T-helper 1 cell treated with Interleukin-12 subunit alpha and Interleukin-12 subunit beta and Interleukin-4 antibody, amounts not matched to agents 30 ng/mL and 1 ng/mL, for 36 hours (primary cell): ENCODE measurements around the gene TRABD2B. TPM values are rescaled to one million over a fixed set of nuclear protein-coding genes. Genes with fewer than 3 reads are reported as not detected.

ENCODE experiments used
- intact Hi-C: fragments of 100-400 bp; cut with micrococcal nuclease; formaldehyde crosslinking; loops from one replicate; pipeline ENCODE4 v1.15.1; 2024
- total RNA-seq: library from RNA; stranded (reverse); gene quantifications from 2 replicates; pipeline ENCODE4 v1.2.3, GENCODE V29; 2022

Gene TRABD2B
- total RNA-seq, 1 donor from 2014 or later, result not detected

DNA sequence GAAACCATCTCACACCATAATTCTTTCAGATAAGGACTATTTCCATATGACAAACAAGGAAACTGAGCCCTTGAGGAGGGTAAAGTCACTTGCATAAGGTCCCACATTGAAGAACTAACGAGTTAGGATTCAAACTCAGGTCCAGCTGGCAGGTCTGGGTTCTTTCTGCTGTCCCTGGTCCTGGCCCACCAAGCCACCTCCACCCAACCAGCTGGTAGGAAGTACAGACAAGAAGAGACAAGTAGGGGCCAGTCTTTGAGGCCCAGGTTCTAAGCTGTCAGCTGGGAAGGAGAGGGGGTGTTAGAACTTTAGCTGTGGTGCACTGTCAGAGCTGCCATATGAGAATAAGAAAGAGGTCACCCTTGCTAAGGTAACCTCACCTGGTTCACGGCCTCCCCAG is 188.6 kb downstream of the TRABD2B start:
- intact Hi-C loops, result no loop called here

DNA sequence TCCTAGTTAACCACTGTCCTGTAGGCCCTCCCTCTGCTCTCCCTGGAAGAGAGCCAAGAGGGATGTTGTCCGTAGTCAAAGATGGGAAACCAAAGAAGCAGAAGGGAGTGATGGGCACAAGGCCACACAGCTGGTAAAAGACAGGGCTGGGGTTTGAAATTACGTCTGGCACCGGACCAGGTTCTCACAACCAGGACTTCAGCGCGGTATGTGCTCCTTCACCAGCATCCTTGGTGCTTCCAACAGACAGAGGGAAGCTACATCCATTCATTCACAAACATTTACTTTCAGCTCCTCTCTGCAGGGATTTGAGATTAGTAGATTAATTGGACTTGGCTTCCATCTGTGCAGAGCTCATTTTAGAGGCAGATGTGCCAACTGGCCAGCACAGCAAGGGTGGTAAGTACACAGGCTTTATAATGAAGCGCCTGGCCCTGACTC is 191.2 kb downstream of the TRABD2B start:
- intact Hi-C loops, result no loop called here

DNA sequence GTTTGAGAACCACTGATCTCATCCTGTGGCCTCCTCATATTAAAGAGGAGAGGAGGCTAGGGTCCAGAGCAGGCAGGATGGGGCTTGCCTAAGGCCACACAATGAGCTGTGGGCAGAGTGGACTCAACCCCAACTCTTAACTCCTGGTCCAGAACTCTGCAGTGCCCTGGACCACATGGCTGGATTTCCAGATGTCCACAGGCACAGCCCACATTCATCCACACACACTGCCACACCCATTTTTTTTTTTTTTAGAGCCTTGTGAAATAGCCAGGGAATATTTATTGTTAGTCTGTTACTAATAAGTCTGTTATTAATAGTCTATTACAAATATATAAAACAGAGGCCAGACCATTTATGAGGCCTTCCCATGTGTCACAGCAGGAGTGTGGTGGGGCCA is 192.2 kb downstream of the TRABD2B start:
- intact Hi-C loops, result no loop called here

- intact Hi-C loops, result no loop called here
Observed at GRCh38 chr1:47803815-47804501, 193.2 kb downstream of the TRABD2B start.

DNA sequence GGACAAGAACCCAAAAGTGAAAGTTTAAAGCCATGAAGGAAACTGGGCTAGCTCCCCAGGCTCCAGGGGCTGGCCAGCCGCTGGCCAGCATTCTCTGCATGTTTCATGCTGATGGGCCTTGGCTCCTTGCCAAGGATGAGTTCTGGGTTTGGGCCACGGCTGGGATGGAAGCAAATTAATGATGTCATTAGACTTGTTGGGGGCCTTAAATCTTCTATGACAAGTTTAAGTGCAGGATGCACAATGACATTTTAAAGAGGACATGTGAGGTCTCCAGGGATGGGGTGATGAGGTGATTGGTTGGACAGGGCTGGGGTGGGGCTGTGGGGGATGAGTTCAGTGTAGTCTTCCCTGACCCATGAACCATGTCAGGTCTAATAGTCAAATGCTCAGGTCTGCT is 199.6 kb downstream of the TRABD2B start:
- intact Hi-C loops, result no loop called here

DNA sequence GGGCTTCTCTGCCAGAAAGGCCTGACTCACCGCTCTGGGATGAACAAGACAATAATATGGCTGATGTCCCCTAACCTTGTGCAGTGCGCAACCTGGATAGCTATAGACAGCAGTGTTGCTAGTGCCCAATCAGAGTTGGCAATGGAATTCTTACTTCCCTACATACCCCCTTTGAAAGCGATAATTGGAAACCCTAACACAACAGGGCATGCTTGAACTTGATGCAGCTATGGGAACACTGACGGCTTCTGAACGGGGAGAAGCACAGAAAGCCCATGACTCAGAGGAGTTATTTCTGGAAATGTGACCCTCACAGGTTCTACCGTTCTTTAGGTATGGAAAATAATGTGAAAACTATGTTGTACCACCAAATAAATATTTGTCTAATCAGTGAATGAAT is 200.6 kb downstream of the TRABD2B start:
- intact Hi-C loops, result no loop called here

GRCh38 chr1:47795102-47795501 is 202.1 kb downstream of the TRABD2B start:
- intact Hi-C loops, result no loop called here

- intact Hi-C loops, result no loop called here
Observed at GRCh38 chr1:47794530-47794929, 202.7 kb downstream of the TRABD2B start.

DNA sequence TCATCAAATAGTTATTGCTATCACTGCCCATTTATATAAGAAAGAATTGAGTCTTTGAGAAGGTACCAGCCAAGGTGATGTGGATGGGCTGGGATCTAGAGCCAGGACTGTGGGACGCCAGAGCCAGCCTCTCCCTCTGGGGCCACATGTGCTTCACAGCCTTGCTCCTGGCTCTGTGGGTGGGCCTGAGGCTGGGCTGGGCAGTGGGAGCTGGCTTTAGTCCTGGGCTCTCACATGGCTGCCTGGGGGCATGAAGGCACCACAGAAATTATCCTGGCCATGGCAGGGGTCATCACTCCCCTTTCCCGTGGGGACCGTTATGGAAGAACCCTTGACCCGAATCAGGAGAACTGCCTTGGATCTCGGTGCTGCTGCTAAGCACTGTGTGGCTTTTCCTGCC is 203.1 kb downstream of the TRABD2B start:
- intact Hi-C loops, result no loop called here

- intact Hi-C loops, result no loop called here
Observed at GRCh38 chr1:47793563-47793962, 203.6 kb downstream of the TRABD2B start.

- intact Hi-C loops, result no loop called here
Observed at GRCh38 chr1:47792779-47793178, 204.4 kb downstream of the TRABD2B start.

DNA sequence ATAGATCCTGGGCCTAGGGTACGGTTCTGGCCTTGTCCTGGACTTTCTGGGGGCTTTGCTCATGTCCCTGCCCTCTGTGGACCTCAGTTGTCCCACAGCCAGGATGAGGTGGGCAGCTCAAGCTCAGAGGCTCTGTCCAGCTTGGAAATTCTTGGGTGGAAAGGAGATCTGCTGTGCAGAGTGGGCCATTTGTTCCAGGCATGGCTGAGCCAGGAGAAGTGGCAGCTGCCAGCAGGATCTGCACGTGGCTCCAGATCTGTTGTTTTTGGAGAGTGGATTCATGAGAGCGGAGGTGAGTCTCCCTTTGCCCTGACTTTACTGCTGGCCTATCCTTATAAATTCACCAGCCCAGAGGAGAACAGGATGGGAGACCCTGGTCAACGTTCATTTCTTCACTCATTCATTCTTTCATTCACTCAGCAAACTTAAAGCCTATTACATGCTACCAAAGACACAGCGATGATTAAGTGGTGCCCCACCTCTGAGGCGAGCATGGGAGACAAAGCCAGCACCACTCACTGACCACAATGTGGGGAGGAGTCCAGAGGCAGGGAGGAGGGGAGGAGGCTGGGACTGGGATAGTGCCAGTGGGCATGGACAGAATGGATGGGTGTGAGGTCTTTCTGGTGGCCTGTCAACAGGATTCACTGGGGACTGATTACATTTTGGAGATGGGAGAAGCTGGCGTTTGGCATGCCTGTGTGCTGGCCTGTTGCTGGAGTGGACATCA is 205.1 kb downstream of the TRABD2B start:
- intact Hi-C loops, result no loop called here

DNA sequence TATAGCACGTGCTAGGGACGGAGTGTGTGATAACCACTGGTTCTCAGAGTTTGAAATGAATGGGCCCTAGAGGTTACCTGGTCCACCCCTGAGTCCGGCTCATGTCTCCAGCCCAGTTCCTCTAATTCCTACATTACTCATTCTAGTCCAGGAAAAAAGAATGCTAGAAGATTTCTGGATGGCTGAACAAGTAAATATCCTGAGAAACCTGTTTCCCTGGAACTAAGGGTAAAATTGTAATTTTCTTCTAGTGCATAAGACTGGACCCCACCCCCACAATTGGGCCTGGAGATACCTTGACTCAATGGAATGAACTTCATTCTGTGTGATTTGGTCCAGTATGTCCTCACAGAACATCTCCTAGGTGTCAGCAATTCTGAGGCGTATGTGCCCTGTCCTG is 208.4 kb downstream of the TRABD2B start:
- intact Hi-C loops, result no loop called here

GRCh38 chr1:47787560-47787959 is 209.6 kb downstream of the TRABD2B start:
- intact Hi-C loops, result no loop called here

DNA sequence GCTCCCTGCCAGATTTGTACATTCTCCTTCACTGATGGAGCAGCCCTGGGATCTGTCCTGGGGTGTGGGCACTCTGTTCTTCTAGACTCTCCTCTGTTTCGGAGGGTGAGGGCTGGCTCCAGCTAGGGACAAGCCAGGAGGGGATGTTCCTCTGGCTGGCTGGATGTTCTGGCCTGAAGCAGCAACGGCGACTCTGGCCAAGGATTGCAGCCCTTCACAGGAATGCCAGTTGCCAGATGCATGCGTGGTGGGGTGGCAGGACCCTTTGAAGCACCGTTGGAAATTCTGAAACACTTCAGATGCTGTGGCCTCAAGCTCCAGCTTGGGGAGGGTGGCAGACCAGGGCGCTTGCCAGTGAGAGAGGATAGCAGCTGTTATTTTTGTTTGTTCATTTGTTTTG is 210.9 kb downstream of the TRABD2B start:
- intact Hi-C loops, result no loop called here

DNA sequence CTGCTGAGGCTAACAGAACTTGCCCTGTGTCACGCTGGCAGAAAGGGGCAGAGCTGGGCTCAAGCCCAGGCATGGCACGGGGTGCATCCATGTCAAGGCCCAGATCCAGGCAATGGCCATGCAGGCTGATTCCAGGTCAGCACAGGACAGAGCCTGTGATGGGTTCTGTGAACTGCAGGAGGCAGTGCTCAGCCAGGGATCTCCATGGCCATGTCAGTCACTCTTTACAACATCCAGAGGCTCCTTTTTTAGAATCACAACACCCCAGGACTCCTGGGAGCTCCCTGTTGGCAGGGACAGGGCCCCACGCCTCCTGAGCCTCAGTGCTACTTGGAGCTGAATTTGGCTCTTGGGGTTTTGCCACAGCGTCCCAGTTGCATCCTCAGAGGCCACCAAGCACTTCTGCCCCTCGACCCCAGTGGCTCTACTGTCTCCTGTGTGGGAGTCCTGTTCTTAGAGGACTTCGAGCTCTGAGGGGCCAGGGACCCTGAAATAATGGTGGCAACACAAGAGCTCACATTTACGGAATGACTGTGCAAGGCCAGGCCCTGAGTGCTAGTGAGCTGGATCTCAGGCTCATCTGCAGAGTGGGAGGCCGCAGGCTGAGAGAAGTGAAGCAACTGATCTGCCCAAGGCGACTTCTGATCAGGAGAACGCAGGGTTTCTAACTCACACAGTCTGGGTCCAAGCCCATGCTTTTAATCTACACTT is 211.5 kb downstream of the TRABD2B start:
- intact Hi-C loops, result no loop called here

GRCh38 chr1:47785118-47785517 is 212.1 kb downstream of the TRABD2B start:
- intact Hi-C loops, result no loop called here

DNA sequence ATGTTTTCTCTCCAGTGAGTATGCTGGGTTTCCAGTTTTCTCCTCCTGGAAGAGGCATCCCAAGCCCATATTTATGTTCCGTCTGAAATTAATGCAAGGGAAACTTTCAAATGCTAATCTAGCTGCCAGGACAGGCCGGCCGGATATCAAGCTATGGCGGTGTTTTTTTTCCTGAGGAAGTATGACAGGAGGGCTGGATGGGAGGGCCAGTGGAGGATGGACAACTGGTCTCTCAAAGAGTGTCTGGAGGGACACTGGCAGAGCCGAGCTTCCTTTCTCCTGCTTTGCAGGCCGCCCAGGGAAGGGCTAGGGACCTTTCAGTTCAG is 212.7 kb downstream of the TRABD2B start:
- intact Hi-C loops, result no loop called here

GRCh38 chr1:47783638-47784496 is 213.3 kb downstream of the TRABD2B start:
- intact Hi-C loops, result no loop called here

DNA sequence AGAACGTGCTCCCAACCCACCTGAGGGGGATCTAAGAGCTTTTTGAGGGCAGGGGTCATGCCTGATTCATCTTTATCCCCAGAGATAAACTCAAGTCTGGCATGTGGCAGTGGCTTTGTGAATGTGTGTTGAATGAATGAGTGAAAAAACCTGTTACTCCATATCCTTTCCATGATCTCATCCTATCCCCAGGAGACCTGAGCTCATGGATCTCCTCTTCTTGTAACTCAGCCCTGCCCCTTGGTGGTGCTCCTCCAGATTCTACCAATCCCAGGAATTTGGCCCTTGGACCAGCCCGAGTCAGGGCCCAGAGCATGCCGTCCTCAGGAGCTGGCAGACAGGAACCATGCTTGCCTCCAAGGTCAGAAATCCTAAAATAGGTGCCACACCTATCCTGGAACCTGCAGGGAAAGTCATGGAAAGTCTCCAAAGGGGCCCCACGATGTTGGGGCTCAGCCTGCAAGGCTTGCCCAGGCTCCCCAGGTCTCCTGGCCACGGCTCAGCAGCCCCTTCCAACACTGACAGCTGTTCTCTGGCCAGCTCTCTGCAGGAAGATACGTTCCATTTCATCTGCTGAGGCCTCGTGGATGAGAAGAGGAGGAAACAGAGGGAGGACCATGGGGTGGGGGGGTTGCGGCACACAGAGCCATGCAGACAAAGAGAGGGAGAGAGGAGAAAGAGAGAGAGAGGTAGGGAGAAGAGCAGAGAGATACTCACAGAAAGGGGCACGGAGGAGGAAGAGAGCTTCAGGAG is 214.6 kb downstream of the TRABD2B start:
- intact Hi-C loops, result no loop called here
